HG03039 (cell line): Measurements from ENCODE around the gene FOXP1.

Source experiments
- ATAC-seq: cut with Tn5 transposase; IDR thresholded peaks from one replicate; pipeline ENCODE4 v1.9.1; 2021; ENCODE audit warnings: mild to moderate bottlenecking, moderate library complexity; ENCODE audit not compliant: unreplicated experiment

FOXP1 gene

GRCh38 chr3:71251156-71251775 is 332.3 kb downstream of the FOXP1 start:
- no peak for ATAC-seq

- no peak for ATAC-seq
Observed at GRCh38 chr3:71250026-71250425, 333.5 kb downstream of the FOXP1 start.

- ATAC-seq = no peak
Observed at GRCh38 chr3:71247958-71248335, 335.6 kb downstream of the FOXP1 start.

- no peak for ATAC-seq
Observed at GRCh38 chr3:71247221-71247957, 336.1 kb downstream of the FOXP1 start.

- ATAC-seq = no peak
Observed at GRCh38 chr3:71245971-71246880, 337.3 kb downstream of the FOXP1 start.

GRCh38 chr3:71244826-71245488 is 338.6 kb downstream of the FOXP1 start:
- no peak for ATAC-seq

GRCh38 chr3:71244153-71244825 is 339.2 kb downstream of the FOXP1 start:
- ATAC-seq = no peak

- ATAC-seq = no peak
Observed at GRCh38 chr3:71243229-71243628, 340.3 kb downstream of the FOXP1 start.

GRCh38 chr3:71241981-71242560 is 341.5 kb downstream of the FOXP1 start:
- no peak for ATAC-seq

GRCh38 chr3:71241246-71241901 is 342.2 kb downstream of the FOXP1 start:
- no peak for ATAC-seq

- no peak for ATAC-seq
Observed at GRCh38 chr3:71240034-71240433, 343.5 kb downstream of the FOXP1 start.

GRCh38 chr3:71238355-71238757 is 345.2 kb downstream of the FOXP1 start:
- no peak for ATAC-seq

- ATAC-seq = no peak
Observed at GRCh38 chr3:71237672-71238071, 345.9 kb downstream of the FOXP1 start.

GRCh38 chr3:71235846-71236245 is 347.7 kb downstream of the FOXP1 start:
- ATAC-seq = no peak

- no peak for ATAC-seq
Observed at GRCh38 chr3:71232895-71233294, 350.6 kb downstream of the FOXP1 start.

- ATAC-seq = no peak
Observed at GRCh38 chr3:71232175-71232679, 351.3 kb downstream of the FOXP1 start.

GRCh38 chr3:71231680-71232079 is 351.8 kb downstream of the FOXP1 start:
- no peak for ATAC-seq

GRCh38 chr3:71229905-71230657 is 353.4 kb downstream of the FOXP1 start:
- no peak for ATAC-seq
